Epithelial cell of prostate (primary cell): ENCODE data around the gene TMEM106C.
A peak's percentile ranks its signal among the peaks of the same experiment; 100 is the strongest.

Experiments
- DNase-seq: peaks from one replicate; pipeline ENCODE4 v3.0.0-alpha.2; 2011; ENCODE audit warnings: low read depth, low spot score
- H3K27ac ChIP-seq: fragments of 450-650 bp; 2 replicates; pipeline ENCODE4 v1.5.1; 2017; ENCODE audit warnings: mild to moderate bottlenecking

TMEM106C gene

GRCh38 chr12:47990351-47991105, 27.1 kb downstream of the TMEM106C start:
- DNase-seq = no peak
- no peak overlapping the region for H3K27ac ChIP-seq

- no peak overlapping the region for H3K27ac ChIP-seq
- DNase-seq = no peak
Observed at GRCh38 chr12:47991106-47992061, 28.0 kb downstream of the TMEM106C start.

- DNase-seq = no peak
- H3K27ac ChIP-seq = no peak overlapping the region
Observed at GRCh38 chr12:47992776-47993175, 29.4 kb downstream of the TMEM106C start.

GRCh38 chr12:47993491-47993890, 30.1 kb downstream of the TMEM106C start:
- no peak overlapping the region for H3K27ac ChIP-seq
- DNase-seq = no peak

- H3K27ac ChIP-seq = no peak overlapping the region
- DNase-seq = no peak
Observed at GRCh38 chr12:47995981-47996401, 32.6 kb downstream of the TMEM106C start.

GRCh38 chr12:47997321-47997720, 33.9 kb downstream of the TMEM106C start:
- no peak overlapping the region for H3K27ac ChIP-seq
- DNase-seq = peak; percentile 8

GRCh38 chr12:47999816-48000215, 36.4 kb downstream of the TMEM106C start:
- H3K27ac ChIP-seq = no peak overlapping the region
- DNase-seq = no peak

- DNase-seq = peak; percentile 76
- peak overlapping the region; percentile 74 for H3K27ac ChIP-seq
Observed at GRCh38 chr12:48000878-48001504, 37.6 kb downstream of the TMEM106C start.

- H3K27ac ChIP-seq = peak overlapping the region; percentile 74
- DNase-seq = no peak
Observed at GRCh38 chr12:48001505-48002413, 38.4 kb downstream of the TMEM106C start.

GRCh38 chr12:48002414-48002730, 39.0 kb downstream of the TMEM106C start:
- no peak overlapping the region for H3K27ac ChIP-seq
- no peak for DNase-seq

- no peak for DNase-seq
- H3K27ac ChIP-seq = no peak overlapping the region
Observed at GRCh38 chr12:48002773-48003218, 39.4 kb downstream of the TMEM106C start.

GRCh38 chr12:48003226-48004052, 40.0 kb downstream of the TMEM106C start:
- no peak for DNase-seq
- H3K27ac ChIP-seq = no peak overlapping the region

- DNase-seq = no peak
- H3K27ac ChIP-seq = no peak within 1 kb of the TSS
Observed at GRCh38 chr12:48004053-48004941, 40.9 kb downstream of the TMEM106C start, which contains the start of gene COL2A1. COL2A1 (minus strand) TSS chr12:48004476; CDS start chr12:48004321, 155 bp downstream.

- DNase-seq = no peak
- H3K27ac ChIP-seq = no peak overlapping the region
Observed at GRCh38 chr12:48005001-48005749, 41.8 kb downstream of the TMEM106C start.

GRCh38 chr12:48005750-48006021, 42.3 kb downstream of the TMEM106C start:
- no peak for DNase-seq
- no peak overlapping the region for H3K27ac ChIP-seq

GRCh38 chr12:48007206-48007605, 43.8 kb downstream of the TMEM106C start:
- no peak for DNase-seq
- no peak overlapping the region for H3K27ac ChIP-seq

GRCh38 chr12:48008349-48008748, 45.0 kb downstream of the TMEM106C start:
- no peak overlapping the region for H3K27ac ChIP-seq
- no peak for DNase-seq
